Liver (tissue), 3 donors: Measurements from ENCODE around the gene RPL35A.

Experiments used
- CTCF ChIP-seq: fragments of 150-350 bp; IDR thresholded peaks from 2 replicates; pipeline ENCODE4 v1.5.1; 2017; ENCODE audit warnings: improper control_type of control experiment, low read depth, low read length; ENCODE audit not compliant: missing input control
- EGR1 ChIP-seq, 2 donors: IDR thresholded peaks; 2 replicates each; pipeline ENCODE4 v1.6.1; 2016 to 2018; ENCODE audit warnings: antibody characterized with exemption in 2 of 2, low read depth in 2 of 2
- FOXA1 ChIP-seq: IDR thresholded peaks from 2 replicates; pipeline ENCODE4 v1.6.1; 2016; ENCODE audit warnings: antibody characterized with exemption
- GABPA ChIP-seq, 2 donors: IDR thresholded peaks in 1 of 2; conservative IDR thresholded peaks in 1 of 2; 2 replicates each; pipeline ENCODE4 v1.6.1; 2016; ENCODE audit warnings: antibody characterized with exemption in 2 of 2, mild to moderate bottlenecking in 1 of 2, moderate library complexity in 1 of 2
- HNF4A ChIP-seq, 2 donors: conservative IDR thresholded peaks; 2 replicates each; pipeline ENCODE4 v1.6.1; 2016; ENCODE audit warnings: antibody characterized with exemption in 2 of 2, mild to moderate bottlenecking in 2 of 2
- JUND ChIP-seq, 2 donors: IDR thresholded peaks; 2 replicates each; pipeline ENCODE4 v1.6.1; 2016; ENCODE audit warnings: antibody characterized with exemption in 2 of 2
- MAX ChIP-seq: IDR thresholded peaks from 2 replicates; pipeline ENCODE4 v1.6.1; 2016; ENCODE audit warnings: antibody characterized with exemption
- RAD21 ChIP-seq, 2 donors: IDR thresholded peaks; 2 replicates each; pipeline ENCODE4 v1.6.1; 2016; ENCODE audit warnings: antibody characterized with exemption in 2 of 2, mild to moderate bottlenecking in 2 of 2
- REST ChIP-seq: IDR thresholded peaks from 2 replicates; pipeline ENCODE4 v1.6.1; 2016; ENCODE audit warnings: antibody characterized with exemption, mild to moderate bottlenecking
- RXRA ChIP-seq, 2 donors: IDR thresholded peaks; 2 replicates each; pipeline ENCODE4 v1.6.1; 2017 to 2018; ENCODE audit warnings: antibody characterized with exemption in 2 of 2, mild to moderate bottlenecking in 1 of 2
- SP1 ChIP-seq: IDR thresholded peaks from 2 replicates; pipeline ENCODE4 v1.6.1; 2018; ENCODE audit warnings: antibody characterized with exemption, mild to moderate bottlenecking
- TAF1 ChIP-seq: conservative IDR thresholded peaks from 2 replicates; pipeline ENCODE4 v1.6.1; 2016; ENCODE audit warnings: antibody characterized with exemption, mild to moderate bottlenecking
- YY1 ChIP-seq: IDR thresholded peaks from 2 replicates; pipeline ENCODE4 v1.6.1; 2016; ENCODE audit warnings: antibody characterized with exemption, mild to moderate bottlenecking
- ZBTB33 ChIP-seq: IDR thresholded peaks from 2 replicates; pipeline ENCODE4 v1.6.1; 2016; ENCODE audit warnings: antibody characterized with exemption
- donor health status: healthy.
- donor health status: healthy.

- TF ChIP-seq CTCF: no peak
- TF ChIP-seq REST: no peak
- no peak for TF ChIP-seq GABPA (IDR thresholded peaks at IDR 0.05 in 1 of 2, conservative IDR thresholded peaks at IDR 0.05 in 1 of 2)
- no peak for TF ChIP-seq EGR1 (IDR thresholded peaks at IDR 0.05; ENCODE audit: low read depth in 2 of 2)
- no peak for TF ChIP-seq TAF1
- no peak for TF ChIP-seq JUND (IDR thresholded peaks at IDR 0.05)
- no peak for TF ChIP-seq RXRA (IDR thresholded peaks at IDR 0.05)
- no peak for TF ChIP-seq ZBTB33
- no peak for TF ChIP-seq SP1
- TF ChIP-seq MAX: no peak
- no peak for TF ChIP-seq YY1
- TF ChIP-seq RAD21 (IDR thresholded peaks at IDR 0.05): no peak
- TF ChIP-seq FOXA1: no peak
- no peak for TF ChIP-seq HNF4A (conservative IDR thresholded peaks at IDR 0.05)
Measured at GRCh38 chr3:197975311-197975710, 25.3 kb downstream of the RPL35A start.
